Mammary epithelial cell (primary cell): ENCODE data around the gene C16orf90.

Experiments
- CTCF ChIP-seq, 2 donors: IDR thresholded peaks in 1 of 2; conservative IDR thresholded peaks in 1 of 2; 2 replicates each; pipeline ENCODE4 v1.5.1; 2011 to 2012; ENCODE audit warnings: inconsistent platforms in 2 of 2, low read length in 2 of 2, mild to moderate bottlenecking in 2 of 2, control low read depth in 1 of 2, low read depth in 1 of 2; ENCODE audit not compliant: insufficient read depth in 1 of 2; ENCODE audit errors: extremely low read depth in 1 of 2
- EZH2 ChIP-seq: IDR thresholded peaks from 2 replicates; pipeline ENCODE4 v1.6.1; 2012; ENCODE audit warnings: low read length, inconsistent platforms, borderline replicate concordance

DNA sequence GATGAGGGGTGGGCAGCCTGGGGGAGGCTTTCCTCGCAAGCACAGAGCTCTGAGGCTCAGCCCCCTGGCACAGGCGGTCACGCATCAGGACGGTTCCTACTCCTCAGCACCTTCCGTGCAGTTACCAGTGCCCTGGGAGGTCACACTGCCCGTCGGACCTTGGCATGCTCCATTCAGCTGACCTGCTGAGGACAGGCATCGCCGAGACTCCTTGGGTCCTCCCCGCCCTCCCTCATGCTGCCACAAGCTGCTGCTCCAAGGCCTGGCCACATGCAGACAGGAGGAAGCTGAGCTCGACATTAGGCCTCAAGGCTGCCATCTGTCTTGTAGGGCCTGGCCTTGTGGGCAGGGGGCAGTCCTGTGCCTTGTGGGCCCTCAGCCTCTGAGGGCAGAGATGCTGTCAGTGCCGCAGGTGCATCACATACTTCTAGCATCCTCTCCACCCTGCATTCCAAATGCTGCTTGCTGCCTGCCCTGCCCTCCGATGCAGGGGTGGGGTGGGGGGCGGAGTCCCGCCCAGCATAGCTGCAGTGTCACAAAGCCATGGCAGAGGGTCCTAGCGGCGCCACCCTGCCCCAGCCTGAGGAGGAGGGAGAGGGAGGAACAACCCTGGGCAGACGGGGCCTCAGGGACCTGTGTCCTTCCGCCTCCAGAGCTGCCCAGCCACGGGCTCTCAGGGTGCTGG lies 9.3 kb downstream of the C16orf90 start:
- TF ChIP-seq CTCF (conservative IDR thresholded peaks at IDR 0.05 in 1 of 2, IDR thresholded peaks at IDR 0.05 in 1 of 2; ENCODE audit: extremely low read depth in 1 of 2, insufficient read depth in 1 of 2, low read depth in 1 of 2, low read length in 2 of 2) (no peak), EZH2 (no peak)
